ENCODE results near the gene ARHGEF19. TPM values are rescaled to one million over a fixed set of nuclear protein-coding genes. Genes with fewer than 3 reads are reported as not detected.
"Not testable (repeated sequence)": the region's sequence is repeated elsewhere in the genome, so short reads cannot be mapped to it uniquely, and the experiment has no call there.

The ARHGEF19 gene
- total and polyA plus RNA-seq, 3 experiments from 2014 or later, result 6.8 to 12.7 (median 7.8) TPM

- H3K36me3 ChIP-seq (ENCODE audit: insufficient read depth, low read length), result no peaks in the 10 kb centered on the region
- H3K4me3 ChIP-seq (ENCODE audit: low read length), result peak overlapping the region; percentile 26
- POLR2A ChIA-PET, result no interaction called here
- H3K27ac ChIP-seq (ENCODE audit: low read depth, low read length), result no peak overlapping the region
- CTCF ChIA-PET, result interaction anchor here (1.4 kb wide), 1 partner anchor 85 kb away, joined by 5 read pairs; no protein-coding TSS in a partner anchor
- peak; percentile 61 to 85 (median 67) for DNase-seq
- Mint-ChIP-seq H3K27me3 (peaks cover 3 to 10% of the 10 kb centered on the region in 2 donors), H3K4me1 (peaks cover 33 to 52% (median 36%) of the 10 kb centered on the region in 3 donors), H3K4me3 (peak overlapping the region in 6 of 7 donors; percentile 4 to 77 (median 62)), H3K27ac (peak overlapping the region in 3 of 8 donors; percentile 17 to 47 (median 33)), H3K36me3 (no peaks in the 10 kb centered on the region), H3K9me3 (peaks cover 0 to 2% (median 0%) of the 10 kb centered on the region in 5 donors)
- H3K9me3 ChIP-seq (ENCODE audit: low read length), result no peaks in the 10 kb centered on the region
- H3K4me1 ChIP-seq (ENCODE audit: insufficient read depth, low read length), result peaks cover 56% of the 10 kb centered on the region
- no peaks in the 10 kb centered on the region for H3K27me3 ChIP-seq (ENCODE audit: insufficient read depth, low read length, poor library complexity, severe bottlenecking)
Measured at GRCh38 chr1:16167331-16168143, 44.9 kb downstream of the ARHGEF19 start.

GRCh38 chr1:16166117-16166516, 46.3 kb downstream of the ARHGEF19 start:
- H3K4me3 ChIP-seq (ENCODE audit: low read length), result no peak overlapping the region
- peaks cover 70% of the 10 kb centered on the region for H3K4me1 ChIP-seq (ENCODE audit: insufficient read depth, low read length)
- peaks cover 42 to 66% (median 50%) of the 10 kb centered on the region in 3 donors for H3K4me1 Mint-ChIP-seq
- H3K27me3 Mint-ChIP-seq, result peaks cover 3 to 6% of the 10 kb centered on the region in 2 donors
- H3K36me3 Mint-ChIP-seq, result no peaks in the 10 kb centered on the region
- peak overlapping the region in 1 of 7 donors; percentile 33 for H3K4me3 Mint-ChIP-seq
- peak overlapping the region in 4 of 8 donors; percentile 17 to 84 (median 77) for H3K27ac Mint-ChIP-seq
- no peak for DNase-seq
- peaks cover 0 to 2% (median 0%) of the 10 kb centered on the region in 5 donors for H3K9me3 Mint-ChIP-seq
- ChIA-PET POLR2A (no interaction called here), CTCF (no interaction called here)
- no peak overlapping the region for H3K27ac ChIP-seq (ENCODE audit: low read depth, low read length)
- no peaks in the 10 kb centered on the region for H3K9me3 ChIP-seq (ENCODE audit: low read length)
- no peaks in the 10 kb centered on the region for H3K27me3 ChIP-seq (ENCODE audit: insufficient read depth, low read length, poor library complexity, severe bottlenecking)
- no peaks in the 10 kb centered on the region for H3K36me3 ChIP-seq (ENCODE audit: insufficient read depth, low read length)

- Histone ChIP-seq H3K9me3 (ENCODE audit: low read length) (no peaks in the 10 kb centered on the region), H3K4me1 (ENCODE audit: insufficient read depth, low read length) (peaks cover 70% of the 10 kb centered on the region), H3K27me3 (ENCODE audit: insufficient read depth, low read length, poor library complexity, severe bottlenecking) (no peaks in the 10 kb centered on the region), H3K4me3 (ENCODE audit: low read length) (no peak overlapping the region), H3K36me3 (ENCODE audit: insufficient read depth, low read length) (no peaks in the 10 kb centered on the region), H3K27ac (ENCODE audit: low read depth, low read length) (no peak overlapping the region)
- ChIA-PET CTCF (interaction anchor here (1.3 to 1.4 kb wide), 2 partner anchors 85 to 87 kb away, joined by 3 to 4 read pairs; no protein-coding TSS in a partner anchor), POLR2A (interaction anchor here (0.5 kb wide), 1 partner anchor 11 kb away, joined by 3 read pairs; no protein-coding TSS in a partner anchor)
- Mint-ChIP-seq H3K27me3 (peaks cover 3 to 4% of the 10 kb centered on the region in 2 donors), H3K27ac (peak overlapping the region in 4 of 8 donors; percentile 17 to 84 (median 50)), H3K4me3 (peak overlapping the region in 2 of 7 donors; percentile 24 to 33), H3K36me3 (no peaks in the 10 kb centered on the region), H3K9me3 (peaks cover 0 to 2% (median 0%) of the 10 kb centered on the region in 5 donors), H3K4me1 (peaks cover 42 to 66% (median 50%) of the 10 kb centered on the region in 3 donors)
- DNase-seq, result no peak
Measured at GRCh38 chr1:16165548-16165947, 46.9 kb downstream of the ARHGEF19 start.

DNA sequence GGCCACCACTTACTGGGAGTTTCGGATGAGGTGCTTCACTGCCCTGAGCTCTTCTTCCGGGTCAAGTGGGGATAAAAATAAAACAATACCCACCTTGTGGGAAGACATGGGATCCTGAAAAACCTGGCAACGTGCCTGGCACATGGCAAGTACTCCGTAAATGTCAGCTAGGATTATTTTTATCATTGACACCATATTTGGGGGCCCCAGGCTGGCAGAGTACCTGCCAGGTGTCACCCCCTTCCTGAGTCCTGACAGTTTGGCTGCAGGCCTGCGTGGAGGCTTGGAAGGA, 47.4 kb downstream of the ARHGEF19 start:
- Mint-ChIP-seq H3K4me1 (peaks cover 42 to 66% (median 50%) of the 10 kb centered on the region in 3 donors), H3K9me3 (peaks cover 0 to 2% (median 0%) of the 10 kb centered on the region in 5 donors), H3K36me3 (no peaks in the 10 kb centered on the region), H3K27ac (peak overlapping the region in 3 of 8 donors; percentile 15 to 56 (median 42)), H3K4me3 (no peak overlapping the region), H3K27me3 (peaks cover 0 to 4% of the 10 kb centered on the region in 2 donors)
- ChIA-PET POLR2A (no interaction called here), CTCF (interaction anchor here (0.8 to 1.4 kb wide), 3 partner anchors 11 to 86 kb away, joined by 3 to 4 read pairs (median 3); no protein-coding TSS in a partner anchor)
- H3K4me1 ChIP-seq (ENCODE audit: insufficient read depth, low read length), result peaks cover 70% of the 10 kb centered on the region
- H3K4me3 ChIP-seq (ENCODE audit: low read length), result no peak overlapping the region
- no peaks in the 10 kb centered on the region for H3K36me3 ChIP-seq (ENCODE audit: insufficient read depth, low read length)
- H3K9me3 ChIP-seq (ENCODE audit: low read length), result no peaks in the 10 kb centered on the region
- H3K27ac ChIP-seq (ENCODE audit: low read depth, low read length), result no peak overlapping the region
- H3K27me3 ChIP-seq (ENCODE audit: insufficient read depth, low read length, poor library complexity, severe bottlenecking), result no peaks in the 10 kb centered on the region
- no peak for DNase-seq

DNA sequence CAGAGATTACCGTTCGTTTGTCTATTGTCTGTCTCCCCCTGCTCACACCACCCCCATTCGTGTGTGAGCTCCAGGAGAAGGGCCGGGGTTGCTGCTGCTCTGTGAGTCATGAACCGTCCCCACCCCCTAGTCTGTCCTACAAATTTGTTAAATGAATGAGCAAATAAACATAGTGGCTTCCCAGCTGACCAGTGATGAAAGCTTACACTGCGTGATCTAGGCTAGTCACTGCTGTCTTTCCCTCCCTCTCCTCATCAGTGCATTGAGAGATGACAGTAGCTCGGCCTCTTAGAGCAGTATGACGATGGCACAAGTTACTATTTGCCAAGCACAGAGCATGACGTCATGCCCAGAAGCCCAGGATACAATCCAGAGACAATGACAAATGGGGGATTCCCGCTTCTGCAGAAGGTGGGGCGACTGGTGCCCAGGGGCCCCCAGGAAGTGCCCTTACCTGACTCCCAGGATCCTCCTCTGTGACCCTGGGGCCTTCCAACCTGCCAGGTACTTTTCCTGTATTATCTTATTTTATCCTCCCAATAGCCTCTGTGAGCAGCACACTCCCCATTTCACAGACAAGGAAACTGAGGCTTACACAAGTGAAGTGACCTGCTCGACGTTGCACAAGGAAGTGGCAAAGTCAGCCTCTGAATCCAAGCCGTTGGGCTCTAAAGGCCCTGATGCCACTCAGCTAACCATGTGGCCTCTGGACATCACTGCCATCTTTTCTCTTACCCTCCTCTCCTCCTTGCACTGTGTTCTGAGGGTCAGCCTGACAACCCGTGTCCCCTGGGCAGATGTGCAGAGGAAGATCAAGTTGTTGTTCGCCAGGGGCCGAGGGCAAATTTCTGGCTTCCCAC, 48.0 kb downstream of the ARHGEF19 start:
- ChIA-PET POLR2A (no interaction called here), CTCF (interaction anchor here (0.8 to 1.4 kb wide), 3 partner anchors 10 to 86 kb away, joined by 3 to 4 read pairs (median 3); no protein-coding TSS in a partner anchor)
- no peaks in the 10 kb centered on the region for H3K36me3 ChIP-seq (ENCODE audit: insufficient read depth, low read length)
- Mint-ChIP-seq H3K4me3 (peak overlapping the region in 5 of 7 donors; percentile 12 to 52 (median 33)), H3K4me1 (peaks cover 42 to 65% (median 50%) of the 10 kb centered on the region in 3 donors), H3K36me3 (no peaks in the 10 kb centered on the region), H3K9me3 (peaks cover 0 to 2% (median 0%) of the 10 kb centered on the region in 5 donors), H3K27me3 (peaks cover 0 to 3% of the 10 kb centered on the region in 2 donors), H3K27ac (peak overlapping the region in 4 of 8 donors; percentile 15 to 80 (median 64))
- H3K4me3 ChIP-seq (ENCODE audit: low read length), result no peak overlapping the region
- no peak for DNase-seq
- no peaks in the 10 kb centered on the region for H3K27me3 ChIP-seq (ENCODE audit: insufficient read depth, low read length, poor library complexity, severe bottlenecking)
- no peak overlapping the region for H3K27ac ChIP-seq (ENCODE audit: low read depth, low read length)
- no peaks in the 10 kb centered on the region for H3K9me3 ChIP-seq (ENCODE audit: low read length)
- peaks cover 65% of the 10 kb centered on the region for H3K4me1 ChIP-seq (ENCODE audit: insufficient read depth, low read length)

DNA sequence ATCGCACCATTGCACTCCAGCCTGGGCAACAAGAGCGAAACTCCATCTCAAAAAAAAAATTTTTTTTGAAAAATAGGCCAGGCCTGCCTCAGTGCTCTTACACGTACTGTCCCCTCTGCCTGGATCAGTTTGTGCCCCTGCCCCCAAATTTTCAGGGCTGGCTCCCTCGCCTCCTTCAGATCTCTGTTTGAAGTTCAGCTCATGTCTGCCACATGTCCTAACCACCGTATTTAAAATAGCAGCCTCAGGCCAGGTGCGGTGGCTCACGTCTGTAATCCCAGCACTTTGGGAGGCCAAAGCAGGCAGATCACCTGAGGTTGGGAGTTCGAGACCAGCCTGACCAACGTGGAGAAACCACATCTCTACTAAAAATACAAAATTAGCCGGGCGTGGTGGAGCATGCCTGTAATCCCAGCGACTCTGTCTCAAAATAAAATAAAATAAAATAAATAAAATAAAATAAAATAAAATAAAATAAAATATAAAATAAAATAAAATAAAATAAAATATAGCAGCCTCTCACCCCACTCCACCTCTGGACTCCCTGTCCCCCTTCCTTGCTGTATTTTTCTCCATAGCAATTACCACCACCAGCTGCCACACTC, 48.7 kb downstream of the ARHGEF19 start:
- not testable (repeated sequence) for H3K36me3 ChIP-seq (ENCODE audit: insufficient read depth, low read length); H3K9me3 Mint-ChIP-seq; H3K36me3 Mint-ChIP-seq; H3K27ac ChIP-seq (ENCODE audit: low read depth, low read length); H3K9me3 ChIP-seq (ENCODE audit: low read length); DNase-seq; H3K4me3 ChIP-seq (ENCODE audit: low read length); H3K27me3 ChIP-seq (ENCODE audit: insufficient read depth, low read length, poor library complexity, severe bottlenecking); H3K27me3 Mint-ChIP-seq
- Mint-ChIP-seq H3K4me1 (peaks cover 41 to 63% (median 48%) of the 10 kb centered on the region in 3 donors), H3K4me3 (peak overlapping the region in 6 of 7 donors; percentile 32 to 52 (median 39)), H3K27ac (peak overlapping the region in 3 of 8 donors; percentile 71 to 80 (median 80))
- peaks cover 58% of the 10 kb centered on the region for H3K4me1 ChIP-seq (ENCODE audit: insufficient read depth, low read length)
- CTCF ChIA-PET, result interaction anchor here (1.4 to 2.2 kb wide), 2 partner anchors 25 to 85 kb away, joined by 4 to 10 read pairs; no protein-coding TSS in a partner anchor
- POLR2A ChIA-PET, result interaction anchor here (0.6 kb wide), 1 partner anchor 11 kb away, joined by 3 read pairs; no protein-coding TSS in a partner anchor

DNA sequence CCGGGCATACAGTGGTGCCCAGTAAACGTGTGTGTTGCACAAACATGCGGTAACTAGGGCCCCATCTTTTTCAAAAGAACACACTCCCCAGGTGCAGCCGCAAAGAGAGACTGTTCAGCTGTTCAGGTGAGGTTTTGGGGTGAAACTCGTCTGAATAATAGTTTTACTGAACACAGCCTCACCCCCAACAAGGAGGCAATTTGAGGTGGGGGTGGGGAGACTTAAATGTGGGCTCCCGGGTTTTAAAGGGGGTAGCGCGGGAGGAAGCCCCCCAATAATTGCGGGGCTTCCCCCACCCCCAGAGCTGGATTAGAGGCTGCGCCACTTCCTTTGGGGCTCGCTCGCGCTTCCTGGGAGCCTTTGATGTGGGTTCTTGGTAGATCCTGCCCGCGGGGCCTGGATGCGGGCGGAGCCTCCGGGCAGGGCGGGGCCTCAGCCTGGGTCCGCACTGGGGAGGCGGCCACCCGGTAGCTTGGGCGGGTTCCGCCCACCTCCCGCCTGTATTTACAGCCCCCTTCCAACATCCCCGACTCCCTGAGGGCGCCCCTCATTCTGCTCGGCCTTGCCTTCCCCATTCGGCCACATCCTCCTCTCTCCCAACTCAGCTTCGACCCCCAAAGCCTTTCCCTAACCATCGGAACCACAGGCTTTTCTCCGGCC, 50.2 kb downstream of the ARHGEF19 start:
- Histone ChIP-seq H3K36me3 (ENCODE audit: insufficient read depth, low read length) (no peaks in the 10 kb centered on the region), H3K27ac (ENCODE audit: low read depth, low read length) (no peak overlapping the region), H3K27me3 (ENCODE audit: insufficient read depth, low read length, poor library complexity, severe bottlenecking) (no peaks in the 10 kb centered on the region), H3K4me3 (ENCODE audit: low read length) (peak overlapping the region; percentile 32), H3K4me1 (ENCODE audit: insufficient read depth, low read length) (peaks cover 64% of the 10 kb centered on the region), H3K9me3 (ENCODE audit: low read length) (no peaks in the 10 kb centered on the region)
- ChIA-PET POLR2A (no interaction called here), CTCF (interaction anchor here (0.8 to 2.2 kb wide), 2 partner anchors 9 to 26 kb away, joined by 4 to 10 read pairs; no protein-coding TSS in a partner anchor)
- Mint-ChIP-seq H3K27ac (peak overlapping the region; percentile 52 to 93 (median 84)), H3K36me3 (no peaks in the 10 kb centered on the region), H3K9me3 (peaks cover 0 to 2% (median 0%) of the 10 kb centered on the region in 5 donors), H3K4me3 (peak overlapping the region; percentile 17 to 90 (median 77)), H3K27me3 (no peaks in the 10 kb centered on the region), H3K4me1 (peaks cover 45 to 66% (median 53%) of the 10 kb centered on the region in 3 donors)
- peak; percentile 49 to 75 (median 71) for DNase-seq

Data from CD8-positive, alpha-beta memory T cell (primary cell).